NCI-H2081 treated with DMSO at 0.1 percent for 48 hours (cell line): ENCODE measurements around the gene UNC13D.
A peak's percentile ranks its signal among the peaks of the same experiment; 100 is the strongest.
"Not testable (repeated sequence)": the region's sequence is repeated elsewhere in the genome, so short reads cannot be mapped to it uniquely, and the experiment has no call there.

Experiments
- DNase-seq: peaks from one replicate; lab custom pipeline; 2025; lab: John Stamatoyannopoulos, UW

The UNC13D gene

DNA sequence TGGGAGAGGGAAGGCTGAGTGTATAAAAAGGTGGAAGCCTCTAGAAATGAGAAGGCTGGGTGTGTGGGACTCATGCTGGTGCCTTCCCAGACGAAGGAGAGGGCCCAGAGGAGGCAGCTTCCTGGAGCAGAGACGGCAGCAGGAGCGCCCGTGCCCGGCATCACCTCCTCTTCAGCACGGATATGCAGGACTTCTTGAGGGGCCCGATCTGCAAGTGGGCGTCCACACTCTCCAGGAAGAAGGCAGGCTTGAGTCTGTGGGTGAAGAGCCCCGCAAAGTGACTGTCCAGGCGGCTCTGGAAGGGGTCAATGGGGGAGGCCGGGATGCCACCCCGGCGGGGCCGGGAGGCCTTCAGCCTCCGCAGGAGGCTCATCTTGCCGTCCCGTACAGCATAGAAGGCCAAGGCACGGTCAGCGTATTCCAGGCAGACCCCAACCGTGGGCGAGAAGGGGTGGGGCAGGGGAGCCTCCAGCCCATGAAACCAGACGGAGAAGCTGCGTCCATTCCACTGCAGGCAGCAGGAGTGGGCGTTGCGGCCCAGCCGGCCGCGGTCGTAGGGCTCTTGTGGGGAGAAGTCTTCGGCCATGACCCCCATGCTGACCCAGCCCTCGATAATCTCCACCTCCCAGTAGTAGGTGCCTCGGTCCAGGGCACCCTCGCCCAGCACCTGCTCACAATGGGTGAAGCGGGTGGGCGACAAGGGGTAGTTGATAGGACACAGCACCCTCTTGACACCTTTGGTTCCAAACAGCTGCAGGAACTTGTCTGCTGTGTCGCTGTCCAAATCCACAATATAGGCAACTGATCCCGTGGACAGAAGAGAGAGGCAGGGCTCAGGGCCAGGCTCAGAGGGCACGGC is 30.3 kb upstream of the UNC13D start:
- no peak for DNase-seq

DNA sequence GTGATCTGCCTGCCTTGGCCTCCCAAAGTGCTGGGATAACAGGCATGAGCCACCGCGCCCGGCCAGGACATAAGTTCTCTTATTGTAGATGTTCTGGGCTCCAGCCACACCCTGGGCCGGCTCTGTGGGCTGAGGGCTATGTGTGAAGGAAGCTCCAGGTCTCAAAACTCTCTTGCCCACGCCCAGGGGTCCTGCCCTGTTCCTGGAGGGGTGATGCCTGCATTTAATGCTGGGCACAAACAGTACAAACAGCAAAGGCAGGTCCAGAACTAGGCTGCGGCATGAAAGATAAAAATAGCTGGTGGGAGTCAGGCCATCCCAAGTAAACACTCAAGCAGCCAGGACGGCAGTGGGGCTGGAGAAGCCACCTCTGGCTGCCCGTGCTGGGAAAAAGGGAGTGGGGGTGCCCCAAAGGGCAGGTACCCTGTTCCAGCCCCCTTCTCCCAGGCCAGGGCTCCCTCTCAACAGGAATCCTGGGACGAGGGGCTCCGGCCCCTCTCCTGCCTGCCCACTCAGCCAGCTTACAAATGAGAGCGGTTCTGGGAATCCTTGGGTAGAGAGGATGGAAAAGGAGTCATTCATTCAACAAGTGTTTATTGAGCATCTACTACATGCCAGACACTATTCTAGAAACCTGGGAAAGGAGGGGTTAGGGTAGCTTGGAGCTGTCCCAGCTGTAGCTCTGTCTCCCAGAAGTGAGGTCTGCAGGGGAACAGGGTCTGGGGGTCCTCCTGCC is 29.6 kb upstream of the UNC13D start:
- no peak for DNase-seq

DNA sequence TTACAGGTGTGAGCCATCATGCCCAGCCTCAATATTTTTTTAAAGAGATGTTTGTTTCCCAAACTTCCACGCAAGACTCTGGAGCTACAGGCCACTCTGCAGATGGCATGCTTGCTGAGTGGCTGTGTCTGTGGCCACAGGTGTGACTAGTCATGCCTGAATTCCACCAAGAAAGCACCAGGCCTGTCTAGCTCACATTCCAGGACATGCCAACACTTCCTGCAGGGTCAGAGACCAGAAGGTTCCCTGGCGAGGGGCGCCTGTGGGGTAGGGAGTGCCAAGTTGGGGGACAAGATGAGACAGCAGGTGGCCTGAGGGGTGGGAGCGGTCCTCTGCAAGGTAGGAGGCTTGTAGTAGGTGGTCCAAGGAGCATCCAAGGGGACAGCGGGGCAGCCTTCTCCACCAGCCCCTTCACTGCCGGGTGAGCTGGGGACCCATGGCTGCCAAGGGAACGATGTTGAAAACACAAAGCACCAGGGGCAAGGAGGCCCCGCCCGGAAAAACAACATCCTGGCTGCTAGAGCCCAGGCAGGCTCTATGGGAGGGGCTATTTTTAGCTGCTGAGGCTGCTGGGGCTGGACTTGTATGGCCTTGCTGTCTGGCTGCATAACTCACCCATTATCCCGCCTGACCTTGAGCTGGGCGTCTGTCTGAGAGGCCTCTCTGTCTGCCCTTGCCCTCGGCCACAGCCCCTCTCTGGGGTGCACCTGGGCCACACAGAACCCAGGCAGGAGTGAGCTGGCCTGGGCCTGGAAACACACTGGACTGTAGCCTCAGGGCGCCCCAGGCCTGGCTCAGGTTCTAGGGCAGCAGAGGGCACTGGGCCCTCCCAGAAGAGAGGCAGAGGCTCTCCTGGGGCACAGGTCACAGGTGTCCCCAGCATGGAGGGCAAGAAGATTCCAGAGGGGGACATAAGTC is 28.5 kb upstream of the UNC13D start:
- DNase-seq: no peak

DNA sequence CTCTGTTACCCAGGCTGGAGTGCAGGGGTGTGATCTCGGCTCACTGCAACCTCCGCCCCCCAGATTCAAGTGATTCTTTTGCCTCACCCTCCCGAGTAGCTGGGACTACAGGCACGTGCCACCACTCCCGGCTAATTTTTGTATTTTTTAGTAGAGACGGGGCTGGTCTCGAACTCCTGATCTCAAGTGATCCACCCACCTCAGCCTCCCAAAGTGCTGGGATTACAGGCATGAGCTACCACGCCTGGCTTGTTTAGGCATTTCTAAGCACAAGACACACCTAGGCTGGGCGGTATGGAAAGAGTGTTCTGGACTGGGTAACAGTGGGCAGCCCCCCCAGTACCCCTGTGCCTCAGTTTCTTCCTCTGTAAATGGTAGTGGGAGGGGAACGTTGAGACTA is 26.0 kb upstream of the UNC13D start:
- not testable (repeated sequence) for DNase-seq

DNA sequence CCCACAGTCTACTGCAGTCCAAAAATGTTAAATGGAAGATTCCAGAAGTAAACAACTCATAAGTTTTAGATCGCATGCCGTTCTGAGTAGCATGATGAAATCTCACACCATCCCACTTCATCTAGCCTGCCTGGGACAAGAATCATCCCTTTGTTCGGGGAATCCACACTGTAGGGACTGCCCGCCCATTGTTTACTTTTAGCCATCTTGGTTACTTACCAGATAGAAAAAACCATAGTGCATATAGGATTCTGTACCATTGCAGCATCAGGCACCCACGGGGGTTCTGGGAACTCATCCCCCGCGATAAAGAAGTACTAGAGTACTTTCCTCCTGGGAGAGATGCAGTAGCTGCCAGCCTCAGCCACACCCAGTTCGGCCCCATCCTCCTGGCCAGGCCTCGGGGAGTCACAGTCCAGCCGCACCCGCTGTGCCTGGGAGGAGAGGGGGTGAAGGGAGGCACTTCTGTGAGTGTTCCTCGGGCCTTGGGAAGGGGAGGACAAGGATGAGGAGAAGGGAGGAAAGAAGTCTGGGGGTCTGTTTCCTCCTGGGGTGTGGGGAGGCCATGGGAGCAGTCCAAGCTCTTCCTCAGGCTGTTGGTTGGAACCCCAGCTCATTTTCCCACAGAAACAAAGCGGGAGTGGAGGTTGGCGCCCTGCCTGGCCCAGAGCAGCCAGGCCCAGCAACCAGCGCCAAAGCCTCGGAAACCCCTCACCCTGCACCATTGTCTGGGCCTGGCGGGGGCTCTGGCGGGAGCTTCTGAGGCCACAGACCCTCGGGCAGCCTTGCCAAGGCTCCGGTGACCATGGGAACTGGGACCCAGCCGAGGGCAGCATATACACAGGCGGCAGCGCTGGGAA is 25.3 kb upstream of the UNC13D start:
- no peak for DNase-seq

DNA sequence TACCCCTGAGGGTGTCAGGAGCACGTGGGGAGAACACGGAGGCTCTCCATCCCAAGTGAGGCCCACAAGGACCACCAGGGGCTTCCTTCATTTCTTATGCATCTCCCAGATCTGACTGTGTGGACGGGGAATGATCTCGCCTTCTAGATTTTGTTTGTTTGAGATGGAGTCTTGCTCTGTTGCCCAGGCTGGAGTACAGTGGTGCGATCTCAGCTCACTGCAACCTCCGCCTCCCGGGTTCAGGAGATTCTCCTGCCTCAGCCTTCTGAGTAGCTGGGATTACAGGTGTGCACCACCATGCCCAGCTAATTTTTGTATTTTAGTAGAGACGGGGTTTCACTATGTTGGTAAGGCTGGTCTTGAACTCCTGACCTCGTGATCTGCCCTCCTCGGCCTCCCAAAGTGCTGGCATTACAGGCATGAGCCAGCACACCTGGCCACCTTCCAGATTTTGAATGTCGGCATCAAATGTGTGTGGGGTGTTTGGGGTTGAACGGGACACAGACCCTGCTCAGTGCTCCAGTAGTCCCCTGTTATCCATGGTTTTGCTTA is 24.6 kb upstream of the UNC13D start:
- not testable (repeated sequence) for DNase-seq

DNA sequence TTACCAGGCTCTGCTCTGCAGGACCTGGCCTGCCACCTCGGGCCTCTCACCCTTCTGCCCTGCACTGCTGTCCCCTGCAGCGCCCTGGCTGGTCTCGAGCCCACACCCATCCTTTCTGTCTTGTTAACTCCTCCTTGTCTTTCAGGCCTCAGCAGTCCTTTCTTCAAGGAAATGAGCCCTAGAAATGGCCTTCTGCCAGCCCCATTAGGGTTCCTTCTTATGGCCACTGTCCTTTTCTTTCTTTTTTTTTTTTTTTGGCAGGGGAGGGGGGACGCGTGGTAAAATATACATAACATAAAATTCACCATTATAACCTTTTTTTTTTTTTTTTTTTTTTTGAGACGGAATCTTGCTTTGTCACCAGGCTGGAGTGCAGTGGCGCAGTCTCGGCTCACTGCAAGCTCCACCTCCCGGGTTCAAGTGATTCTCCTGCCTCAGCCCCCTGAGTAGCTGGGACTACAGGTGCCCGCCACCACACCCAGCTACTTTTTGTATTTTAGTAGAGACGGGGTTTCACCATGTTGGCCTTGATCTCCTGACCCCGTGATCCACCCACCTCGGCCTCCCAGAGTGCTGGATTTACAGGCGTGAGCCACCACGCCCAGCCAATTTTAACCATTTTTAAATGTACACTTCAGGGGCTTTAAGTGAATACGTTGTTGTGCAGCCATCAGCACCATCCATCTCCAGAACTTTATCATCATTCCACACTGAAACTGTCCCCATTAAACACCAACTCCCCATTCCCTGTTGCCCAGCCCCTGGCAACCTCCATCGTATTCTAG is 21.4 kb upstream of the UNC13D start:
- DNase-seq: not testable (repeated sequence)

DNA sequence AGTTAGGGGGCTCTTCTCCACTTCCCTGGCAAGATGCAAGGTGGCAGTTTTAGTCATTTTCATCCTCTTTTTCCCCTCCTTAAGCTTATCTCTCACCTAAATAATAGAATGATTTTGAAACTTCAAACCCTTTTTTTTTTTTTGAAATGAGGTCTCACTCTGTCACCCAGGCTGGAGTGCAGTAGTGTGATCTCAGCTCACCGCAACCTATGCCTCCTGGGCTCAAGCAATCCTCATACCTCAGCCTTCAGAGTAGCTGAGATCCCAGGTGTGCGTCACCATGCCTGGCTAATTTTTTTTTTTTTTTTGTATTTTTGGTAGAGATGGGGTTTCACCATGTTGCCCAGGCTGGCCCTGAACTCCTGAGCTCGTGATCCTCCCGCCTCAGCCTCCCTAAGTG is 20.7 kb upstream of the UNC13D start:
- DNase-seq: not testable (repeated sequence)

DNA sequence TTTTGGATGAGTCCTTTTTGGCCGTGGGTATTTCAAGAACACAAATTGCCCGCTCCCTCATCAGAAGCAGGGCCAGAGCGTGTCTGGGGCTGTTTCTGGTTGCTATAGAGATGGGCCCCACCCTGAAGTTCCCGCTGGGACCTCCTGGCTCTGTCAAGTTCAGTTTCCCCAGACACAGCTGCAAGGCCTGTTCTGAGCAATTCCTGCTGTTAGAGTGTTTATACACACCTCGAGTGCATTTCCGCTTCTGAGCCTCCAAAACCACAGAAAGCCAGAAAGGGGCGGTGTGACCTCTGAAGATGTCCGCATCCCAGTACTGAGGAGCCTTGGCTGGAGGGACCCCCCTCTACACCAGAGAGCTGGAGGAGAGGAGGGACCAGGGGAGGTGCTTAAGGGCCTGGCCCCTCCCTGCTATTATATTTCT is 20.3 kb upstream of the UNC13D start:
- no peak for DNase-seq

DNA sequence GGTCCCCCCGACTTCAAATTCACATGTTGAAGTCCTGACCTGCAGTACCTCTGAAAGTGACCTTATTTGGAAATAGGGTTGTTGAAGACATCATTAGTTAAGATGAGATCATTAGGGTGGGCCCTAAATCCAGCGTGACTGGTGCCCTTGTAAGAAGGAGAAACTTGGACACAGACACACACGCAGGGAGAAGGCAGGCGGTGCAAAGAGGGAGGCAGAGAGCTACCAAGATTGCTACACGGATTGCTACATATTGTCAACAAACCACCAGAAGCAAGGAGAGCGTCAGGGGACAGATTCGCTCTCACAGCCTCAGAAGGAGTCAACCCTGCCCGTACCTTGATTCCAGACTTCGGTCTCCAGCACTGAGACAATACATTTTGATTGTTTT is 17.7 kb upstream of the UNC13D start:
- DNase-seq: no peak

DNA sequence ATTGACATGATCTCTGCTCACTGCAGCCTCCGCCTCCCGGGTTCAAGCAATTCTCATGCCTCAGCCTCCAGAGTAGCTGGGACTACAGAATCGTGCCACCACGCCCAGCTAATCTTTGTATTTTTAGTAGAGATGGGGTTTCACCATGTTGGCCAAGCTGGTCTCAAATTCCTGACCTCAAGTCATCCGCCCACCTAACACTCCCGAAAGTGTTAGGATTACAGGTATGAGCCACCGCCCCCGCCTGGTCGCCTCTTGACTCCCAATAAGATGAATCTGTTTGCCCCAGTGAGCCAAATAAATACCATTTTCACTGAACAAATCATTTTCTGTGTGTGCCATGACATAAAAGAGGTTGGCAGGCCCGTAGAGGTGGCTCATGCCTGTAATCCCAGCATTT is 15.2 kb upstream of the UNC13D start:
- DNase-seq: not testable (repeated sequence)

DNA sequence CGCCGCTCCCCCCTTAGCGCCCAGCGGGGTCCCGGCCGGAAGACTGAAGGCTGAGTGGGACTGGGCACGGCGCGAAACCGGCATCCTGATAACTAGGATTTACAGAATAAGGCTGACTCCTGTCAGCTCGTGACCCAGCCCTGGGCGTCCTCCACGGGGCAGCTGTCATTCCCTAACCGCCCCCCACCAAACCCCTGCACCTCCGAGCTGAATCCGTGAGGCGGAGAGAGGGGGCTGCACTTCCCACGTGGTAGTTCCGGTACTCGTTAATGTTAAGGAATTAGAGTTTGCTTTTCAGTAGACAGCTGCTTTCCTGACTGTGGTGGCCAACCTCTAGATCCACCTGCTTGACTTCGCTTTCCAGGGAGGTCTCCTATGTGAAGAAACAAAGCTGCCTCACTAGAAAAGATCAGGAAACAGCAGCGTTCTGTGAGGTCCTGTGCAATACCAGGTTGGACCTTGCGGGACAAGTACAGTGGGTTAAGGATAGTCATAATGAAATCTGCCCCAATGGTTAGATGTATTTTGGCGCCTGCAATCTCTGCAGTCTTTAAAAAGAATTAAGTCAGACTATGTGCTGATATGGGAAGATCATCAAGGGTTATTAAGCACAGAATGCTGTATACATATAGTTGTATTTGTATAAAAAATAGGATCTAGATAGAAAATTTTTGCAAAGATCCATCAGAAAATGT is 12.0 kb upstream of the UNC13D start:
- no peak for DNase-seq

DNA sequence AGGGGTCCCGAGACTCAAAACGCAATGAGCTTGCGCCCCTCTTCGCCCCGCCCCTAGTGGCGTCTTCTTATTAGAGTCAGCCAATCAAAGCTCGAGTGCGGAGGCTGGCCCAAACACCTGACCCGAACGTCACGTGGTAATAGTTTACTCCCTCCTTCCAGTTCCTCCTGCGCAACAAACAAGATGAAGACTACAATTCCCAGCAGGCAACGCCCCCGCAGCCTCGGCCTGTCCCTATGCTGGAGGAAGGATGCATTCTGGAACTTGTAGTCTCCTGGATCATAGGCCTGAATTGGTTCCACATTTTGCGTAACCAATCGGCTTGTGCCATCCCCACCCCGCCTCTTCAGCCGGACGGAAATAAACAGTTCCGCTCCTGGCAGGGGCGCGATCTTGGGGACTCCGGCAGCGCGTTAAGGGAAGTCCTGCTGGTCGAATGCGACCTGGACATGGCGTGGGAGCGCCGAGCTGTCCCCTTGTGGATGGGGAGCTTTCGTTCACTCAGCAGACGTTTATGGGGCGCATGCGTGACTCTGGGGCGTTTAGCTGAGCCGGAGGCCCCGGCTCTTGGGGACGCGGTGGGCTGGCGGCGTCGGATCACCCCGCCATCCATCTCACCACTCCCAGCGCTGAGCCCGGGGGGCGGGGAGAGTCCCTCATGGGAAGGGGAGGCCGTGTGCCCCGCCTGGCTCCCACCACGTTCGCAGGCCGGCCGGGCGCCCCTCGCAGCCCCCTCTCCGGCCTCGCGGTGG is 11.3 kb upstream of the UNC13D start, which contains the start of gene WBP2:
TSS of gene WBP2 (minus strand) at position 26 of the 752 bp plus-strand sequence. CDS start 38 bp downstream, outside the sequence.
- peak; percentile 100 for DNase-seq

DNA sequence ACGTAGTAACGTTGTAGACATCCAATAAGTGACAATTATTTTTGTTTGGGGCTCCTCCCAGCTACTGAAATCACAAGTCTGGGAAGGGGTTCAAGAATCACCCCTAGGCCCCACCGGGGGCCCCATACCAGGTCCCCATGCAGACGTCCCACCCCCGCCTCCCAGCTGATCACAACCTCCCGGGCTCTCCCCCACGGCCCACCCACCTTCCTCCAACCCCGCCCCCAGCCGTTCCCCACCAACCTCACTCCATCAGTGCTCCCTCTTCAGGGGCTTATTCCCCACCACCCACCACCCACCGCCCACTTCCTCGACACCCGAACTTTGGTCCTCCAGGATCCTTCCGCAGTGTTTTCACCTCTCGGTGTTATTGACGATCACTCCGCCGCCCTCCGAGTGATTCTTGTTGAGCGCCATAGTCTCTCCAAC is 10.7 kb upstream of the UNC13D start:
- no peak for DNase-seq

DNA sequence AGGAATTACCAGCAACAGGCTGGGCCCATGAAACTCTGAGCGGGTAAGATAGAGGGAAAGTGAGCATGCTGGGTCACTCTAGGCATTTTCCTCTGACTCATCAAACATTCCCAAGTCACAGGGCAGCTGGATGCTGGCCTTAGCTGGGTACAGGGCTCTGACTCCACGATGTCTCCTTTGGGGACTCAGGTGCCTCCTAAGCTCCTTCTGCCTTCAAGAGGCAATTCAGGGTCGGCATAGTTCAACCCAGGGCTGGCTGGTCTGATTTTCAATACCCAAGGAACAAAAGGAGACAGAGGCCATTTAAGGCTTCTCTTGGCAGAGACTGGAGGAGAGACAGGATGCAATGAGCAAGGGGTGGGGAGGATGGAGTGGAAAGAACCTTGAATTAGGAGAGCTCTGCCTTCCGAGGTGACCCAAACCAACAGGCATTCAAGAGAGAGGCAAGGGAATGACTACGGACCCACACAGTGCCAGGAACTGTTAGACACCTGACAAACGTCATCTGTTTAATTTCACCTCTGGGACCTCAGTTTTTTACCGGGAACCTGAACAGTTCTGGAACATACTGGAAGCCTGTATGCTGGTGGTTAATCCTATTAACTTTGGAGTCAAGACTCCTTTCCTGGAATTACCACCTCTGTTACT is 10.0 kb upstream of the UNC13D start:
- no peak for DNase-seq

DNA sequence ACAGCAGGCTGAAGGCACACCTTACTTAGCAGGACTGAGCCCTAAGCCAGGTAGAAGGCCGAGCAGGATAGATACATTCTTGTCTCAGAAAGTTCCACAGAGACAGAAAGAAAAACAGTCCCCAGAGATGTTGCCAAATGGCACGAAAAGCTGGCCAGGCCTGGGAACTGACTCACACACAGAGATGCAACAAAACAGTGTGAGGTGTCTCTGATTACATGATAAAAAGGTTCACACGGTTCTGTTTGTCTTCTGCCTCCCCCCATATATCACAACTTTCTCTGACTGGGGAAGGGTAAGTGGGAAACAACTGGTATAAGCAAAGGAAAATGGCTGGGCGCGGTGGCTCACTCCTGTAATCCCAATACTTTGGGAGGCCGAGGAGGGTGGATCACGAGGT is 9.2 kb upstream of the UNC13D start:
- DNase-seq: no peak

DNA sequence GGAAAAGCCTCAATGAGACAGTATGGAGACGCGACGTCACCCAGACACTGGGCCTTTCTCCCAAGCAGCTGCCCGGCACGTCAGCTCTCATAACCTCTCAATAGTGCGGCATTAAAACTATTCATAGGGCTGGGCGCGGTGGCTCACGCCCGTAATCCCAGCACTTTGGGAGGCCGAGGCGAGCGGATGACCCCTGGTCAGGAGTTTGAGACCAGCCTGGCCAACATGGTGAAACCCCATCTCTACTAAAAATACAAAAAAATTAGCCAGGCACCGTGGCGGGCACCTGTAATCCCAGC is 7.4 kb upstream of the UNC13D start:
- not testable (repeated sequence) for DNase-seq
